ENCODE measurements around the gene TMA7B. TPM values are rescaled to one million over a fixed set of nuclear protein-coding genes. Genes with fewer than 3 reads are reported as not detected.

Gene TMA7B
- total and polyA plus RNA-seq, 10 of the 15 experiments (the other 5 are each of a cell fraction or from before 2014, with no cell fraction given): 0.33 to 2.9 (median 1.8) TPM

DNA sequence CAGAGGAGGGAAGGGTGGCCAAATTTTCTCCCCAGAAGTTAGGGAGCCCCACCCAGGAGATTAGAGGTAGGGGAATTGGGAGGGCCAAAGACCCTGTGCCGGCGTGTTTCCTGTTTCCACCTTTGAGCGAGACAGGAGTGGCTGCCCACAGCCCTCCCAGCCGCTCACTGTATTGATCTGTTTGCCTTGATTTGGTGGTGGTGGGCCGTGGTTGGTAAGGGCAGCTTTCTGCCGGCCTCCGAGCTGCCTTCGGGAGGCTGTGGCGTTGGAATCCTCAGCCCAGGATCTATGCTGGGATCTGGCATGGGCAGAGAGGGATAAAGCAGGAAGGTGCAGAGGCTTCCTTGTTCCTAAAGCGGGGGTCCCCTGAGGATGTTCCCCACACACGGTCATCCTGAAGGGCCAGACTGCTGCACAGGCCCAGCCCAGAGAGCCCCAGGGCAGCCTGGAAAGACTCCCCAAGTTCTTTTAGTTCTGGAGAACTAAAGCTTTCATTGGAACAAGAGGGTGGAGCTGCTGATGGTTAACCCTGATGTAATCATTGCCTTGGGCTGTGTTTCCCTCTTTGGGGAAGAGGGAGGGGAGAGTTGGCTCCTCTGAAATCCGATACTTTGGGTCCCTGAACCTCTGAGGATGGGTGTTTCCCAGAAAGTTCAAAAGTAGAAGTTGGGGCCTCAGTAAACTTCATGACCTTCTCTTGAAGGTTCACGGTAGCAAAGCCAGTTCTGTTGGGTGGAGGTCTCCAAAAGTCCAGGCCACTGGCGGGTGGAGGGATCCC, 41.8 kb downstream of the TMA7B start (continued):
- no peak for TF ChIP-seq NFIC (IDR thresholded peaks at IDR 0.05; ENCODE audit: low read depth, low read length)
- TF ChIP-seq PAX5 (IDR thresholded peaks at IDR 0.05; ENCODE audit: borderline replicate concordance, low read depth, low read length): no peak
- no peak for TF ChIP-seq KLF5 (IDR thresholded peaks at IDR 0.05; ENCODE audit: partially characterized antibody)
- no peak for TF ChIP-seq SPI1 (IDR thresholded peaks at IDR 0.05; ENCODE audit: borderline replicate concordance, insufficient read depth, low read depth, low read length)
- TF ChIP-seq EED (IDR thresholded peaks at IDR 0.05; ENCODE audit: low read depth): no peak
- TF ChIP-seq, protein P1, sequence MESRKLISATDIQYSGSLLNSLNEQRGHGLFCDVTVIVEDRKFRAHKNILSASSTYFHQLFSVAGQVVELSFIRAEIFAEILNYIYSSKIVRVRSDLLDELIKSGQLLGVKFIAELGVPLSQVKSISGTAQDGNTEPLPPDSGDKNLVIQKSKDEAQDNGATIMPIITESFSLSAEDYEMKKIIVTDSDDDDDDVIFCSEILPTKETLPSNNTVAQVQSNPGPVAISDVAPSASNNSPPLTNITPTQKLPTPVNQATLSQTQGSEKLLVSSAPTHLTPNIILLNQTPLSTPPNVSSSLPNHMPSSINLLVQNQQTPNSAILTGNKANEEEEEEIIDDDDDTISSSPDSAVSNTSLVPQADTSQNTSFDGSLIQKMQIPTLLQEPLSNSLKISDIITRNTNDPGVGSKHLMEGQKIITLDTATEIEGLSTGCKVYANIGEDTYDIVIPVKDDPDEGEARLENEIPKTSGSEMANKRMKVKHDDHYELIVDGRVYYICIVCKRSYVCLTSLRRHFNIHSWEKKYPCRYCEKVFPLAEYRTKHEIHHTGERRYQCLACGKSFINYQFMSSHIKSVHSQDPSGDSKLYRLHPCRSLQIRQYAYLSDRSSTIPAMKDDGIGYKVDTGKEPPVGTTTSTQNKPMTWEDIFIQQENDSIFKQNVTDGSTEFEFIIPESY (IDR thresholded peaks at IDR 0.05): no peak
- TF ChIP-seq, protein P2, sequence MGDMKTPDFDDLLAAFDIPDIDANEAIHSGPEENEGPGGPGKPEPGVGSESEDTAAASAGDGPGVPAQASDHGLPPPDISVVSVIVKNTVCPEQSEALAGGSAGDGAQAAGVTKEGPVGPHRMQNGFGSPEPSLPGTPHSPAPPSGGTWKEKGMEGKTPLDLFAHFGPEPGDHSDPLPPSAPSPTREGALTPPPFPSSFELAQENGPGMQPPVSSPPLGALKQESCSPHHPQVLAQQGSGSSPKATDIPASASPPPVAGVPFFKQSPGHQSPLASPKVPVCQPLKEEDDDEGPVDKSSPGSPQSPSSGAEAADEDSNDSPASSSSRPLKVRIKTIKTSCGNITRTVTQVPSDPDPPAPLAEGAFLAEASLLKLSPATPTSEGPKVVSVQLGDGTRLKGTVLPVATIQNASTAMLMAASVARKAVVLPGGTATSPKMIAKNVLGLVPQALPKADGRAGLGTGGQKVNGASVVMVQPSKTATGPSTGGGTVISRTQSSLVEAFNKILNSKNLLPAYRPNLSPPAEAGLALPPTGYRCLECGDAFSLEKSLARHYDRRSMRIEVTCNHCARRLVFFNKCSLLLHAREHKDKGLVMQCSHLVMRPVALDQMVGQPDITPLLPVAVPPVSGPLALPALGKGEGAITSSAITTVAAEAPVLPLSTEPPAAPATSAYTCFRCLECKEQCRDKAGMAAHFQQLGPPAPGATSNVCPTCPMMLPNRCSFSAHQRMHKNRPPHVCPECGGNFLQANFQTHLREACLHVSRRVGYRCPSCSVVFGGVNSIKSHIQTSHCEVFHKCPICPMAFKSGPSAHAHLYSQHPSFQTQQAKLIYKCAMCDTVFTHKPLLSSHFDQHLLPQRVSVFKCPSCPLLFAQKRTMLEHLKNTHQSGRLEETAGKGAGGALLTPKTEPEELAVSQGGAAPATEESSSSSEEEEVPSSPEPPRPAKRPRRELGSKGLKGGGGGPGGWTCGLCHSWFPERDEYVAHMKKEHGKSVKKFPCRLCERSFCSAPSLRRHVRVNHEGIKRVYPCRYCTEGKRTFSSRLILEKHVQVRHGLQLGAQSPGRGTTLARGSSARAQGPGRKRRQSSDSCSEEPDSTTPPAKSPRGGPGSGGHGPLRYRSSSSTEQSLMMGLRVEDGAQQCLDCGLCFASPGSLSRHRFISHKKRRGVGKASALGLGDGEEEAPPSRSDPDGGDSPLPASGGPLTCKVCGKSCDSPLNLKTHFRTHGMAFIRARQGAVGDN (IDR thresholded peaks at IDR 0.05): no peak
- no peak for TF ChIP-seq NFYB (IDR thresholded peaks at IDR 0.05; ENCODE audit: insufficient read depth, low read depth, low read length)
- TF ChIP-seq, protein P3, sequence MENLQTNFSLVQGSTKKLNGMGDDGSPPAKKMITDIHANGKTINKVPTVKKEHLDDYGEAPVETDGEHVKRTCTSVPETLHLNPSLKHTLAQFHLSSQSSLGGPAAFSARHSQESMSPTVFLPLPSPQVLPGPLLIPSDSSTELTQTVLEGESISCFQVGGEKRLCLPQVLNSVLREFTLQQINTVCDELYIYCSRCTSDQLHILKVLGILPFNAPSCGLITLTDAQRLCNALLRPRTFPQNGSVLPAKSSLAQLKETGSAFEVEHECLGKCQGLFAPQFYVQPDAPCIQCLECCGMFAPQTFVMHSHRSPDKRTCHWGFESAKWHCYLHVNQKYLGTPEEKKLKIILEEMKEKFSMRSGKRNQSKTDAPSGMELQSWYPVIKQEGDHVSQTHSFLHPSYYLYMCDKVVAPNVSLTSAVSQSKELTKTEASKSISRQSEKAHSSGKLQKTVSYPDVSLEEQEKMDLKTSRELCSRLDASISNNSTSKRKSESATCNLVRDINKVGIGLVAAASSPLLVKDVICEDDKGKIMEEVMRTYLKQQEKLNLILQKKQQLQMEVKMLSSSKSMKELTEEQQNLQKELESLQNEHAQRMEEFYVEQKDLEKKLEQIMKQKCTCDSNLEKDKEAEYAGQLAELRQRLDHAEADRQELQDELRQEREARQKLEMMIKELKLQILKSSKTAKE (IDR thresholded peaks at IDR 0.05; ENCODE audit: low read depth, poor library complexity, severe bottlenecking): no peak
- no peak for TF ChIP-seq LARP7 (IDR thresholded peaks at IDR 0.05)
- no peak for TF ChIP-seq RFX5 (IDR thresholded peaks at IDR 0.05; ENCODE audit: low read depth, low read length)
- TF ChIP-seq RCOR1 (conservative IDR thresholded peaks at IDR 0.05; ENCODE audit: low read depth, low read length): no peak
- TF ChIP-seq POLR2AphosphoS2 (IDR thresholded peaks at IDR 0.05; ENCODE audit: low read depth, low read length): no peak
- no peak for TF ChIP-seq ZNF24 (IDR thresholded peaks at IDR 0.05)
- TF ChIP-seq, protein P4, sequence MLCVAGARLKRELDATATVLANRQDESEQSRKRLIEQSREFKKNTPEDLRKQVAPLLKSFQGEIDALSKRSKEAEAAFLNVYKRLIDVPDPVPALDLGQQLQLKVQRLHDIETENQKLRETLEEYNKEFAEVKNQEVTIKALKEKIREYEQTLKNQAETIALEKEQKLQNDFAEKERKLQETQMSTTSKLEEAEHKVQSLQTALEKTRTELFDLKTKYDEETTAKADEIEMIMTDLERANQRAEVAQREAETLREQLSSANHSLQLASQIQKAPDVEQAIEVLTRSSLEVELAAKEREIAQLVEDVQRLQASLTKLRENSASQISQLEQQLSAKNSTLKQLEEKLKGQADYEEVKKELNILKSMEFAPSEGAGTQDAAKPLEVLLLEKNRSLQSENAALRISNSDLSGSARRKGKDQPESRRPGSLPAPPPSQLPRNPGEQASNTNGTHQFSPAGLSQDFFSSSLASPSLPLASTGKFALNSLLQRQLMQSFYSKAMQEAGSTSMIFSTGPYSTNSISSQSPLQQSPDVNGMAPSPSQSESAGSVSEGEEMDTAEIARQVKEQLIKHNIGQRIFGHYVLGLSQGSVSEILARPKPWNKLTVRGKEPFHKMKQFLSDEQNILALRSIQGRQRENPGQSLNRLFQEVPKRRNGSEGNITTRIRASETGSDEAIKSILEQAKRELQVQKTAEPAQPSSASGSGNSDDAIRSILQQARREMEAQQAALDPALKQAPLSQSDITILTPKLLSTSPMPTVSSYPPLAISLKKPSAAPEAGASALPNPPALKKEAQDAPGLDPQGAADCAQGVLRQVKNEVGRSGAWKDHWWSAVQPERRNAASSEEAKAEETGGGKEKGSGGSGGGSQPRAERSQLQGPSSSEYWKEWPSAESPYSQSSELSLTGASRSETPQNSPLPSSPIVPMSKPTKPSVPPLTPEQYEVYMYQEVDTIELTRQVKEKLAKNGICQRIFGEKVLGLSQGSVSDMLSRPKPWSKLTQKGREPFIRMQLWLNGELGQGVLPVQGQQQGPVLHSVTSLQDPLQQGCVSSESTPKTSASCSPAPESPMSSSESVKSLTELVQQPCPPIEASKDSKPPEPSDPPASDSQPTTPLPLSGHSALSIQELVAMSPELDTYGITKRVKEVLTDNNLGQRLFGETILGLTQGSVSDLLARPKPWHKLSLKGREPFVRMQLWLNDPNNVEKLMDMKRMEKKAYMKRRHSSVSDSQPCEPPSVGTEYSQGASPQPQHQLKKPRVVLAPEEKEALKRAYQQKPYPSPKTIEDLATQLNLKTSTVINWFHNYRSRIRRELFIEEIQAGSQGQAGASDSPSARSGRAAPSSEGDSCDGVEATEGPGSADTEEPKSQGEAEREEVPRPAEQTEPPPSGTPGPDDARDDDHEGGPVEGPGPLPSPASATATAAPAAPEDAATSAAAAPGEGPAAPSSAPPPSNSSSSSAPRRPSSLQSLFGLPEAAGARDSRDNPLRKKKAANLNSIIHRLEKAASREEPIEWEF (IDR thresholded peaks at IDR 0.05; ENCODE audit: insufficient replicate concordance, low read depth, low read length): no peak

Data from GM12878 (cell line).